Adrenal gland (tissue), 12 donors: ENCODE data around the gene ASCL3. TPM values are rescaled to one million over a fixed set of nuclear protein-coding genes. Genes with fewer than 3 reads are reported as not detected.
"Not testable (repeated sequence)": the region's sequence is repeated elsewhere in the genome, so short reads cannot be mapped to it uniquely, and the experiment has no call there.

Experiments
- DNase-seq, 7 donors: peaks; one replicate each; pipeline ENCODE4 v3.0.0-alpha.2; 2019 to 2020
- H3K27ac ChIP-seq, 5 donors: fragments of 200-600 bp; sonication (generic) in 4 of 5; 1 replicate in 3 of 5; 2 replicates in 2 of 5; pipeline versions ENCODE4 v1.5.1 to v1.8.0; 2016 to 2020; ENCODE audit warnings: mild to moderate bottlenecking in 1 of 5
- H3K27me3 ChIP-seq: fragments of 200-600 bp; 2 replicates; pipeline ENCODE4 v1.8.0; 2021
- H3K36me3 ChIP-seq, 2 donors: fragments of 200-600 bp; replicated peaks in 1 of 2; 1 replicate in 1 of 2; 2 replicates in 1 of 2; pipeline versions ENCODE4 v1.5.1 to v1.8.0; 2018 to 2022
- H3K4me1 ChIP-seq, 2 donors: fragments of 200-600 bp; replicated peaks in 1 of 2; 1 replicate in 1 of 2; 2 replicates in 1 of 2; pipeline versions ENCODE4 v1.5.1 to v1.8.0; 2018 to 2021
- H3K4me3 ChIP-seq, 4 donors: fragments of 200-600 bp; sonication (generic) in 3 of 4; one replicate each; pipeline ENCODE4 v1.5.1; 2016 to 2018
- H3K9me3 ChIP-seq, 3 donors: fragments of 200-600 bp; sonication (generic) in 1 of 3; replicated peaks in 1 of 3; 1 replicate in 2 of 3; 2 replicates in 1 of 3; pipeline versions ENCODE4 v1.5.1 to v1.8.0; 2016 to 2021
- CTCF ChIP-seq, 6 experiments: fragments of 450-650 bp in 4 of 6; fragments of 200-600 bp in 2 of 6; sonication (generic) in 1 of 6; IDR thresholded peaks; 1 replicate in 5 of 6; 2 replicates in 1 of 6; pipeline versions ENCODE4 v1.5.1 to v1.8.0; 2016 to 2021; ENCODE audit warnings: antibody characterized with exemption in 6 of 6, mild to moderate bottlenecking in 2 of 6, moderate library complexity in 1 of 6
- POLR2A ChIP-seq, 2 donors: fragments of 450-650 bp; IDR thresholded peaks; one replicate each; pipeline ENCODE4 v1.6.1; 2017; ENCODE audit warnings: antibody characterized with exemption in 2 of 2, mild to moderate bottlenecking in 2 of 2, moderate library complexity in 1 of 2
- WGBS, 4 donors: extraction: QIAGEN DNeasy Blood & Tissue Kit in 2 of 4; methylation state at CpG; one replicate each; pipeline versions ENCODE4 v1.1.5 to v1.1.7; 2013 to 2017; 5-methylcytosine and 5-hydroxymethylcytosine counted together
- intact Hi-C, 2 donors: fragments of 100-400 bp; cut with DNase I; formaldehyde crosslinking; loops; one replicate each; pipeline versions ENCODE4 v1.14.1 to v1.15.0; 2022 to 2023
- polyA plus RNA-seq, 3 donors: library from polyadenylated mRNA; stranded (reverse); fragments of 200-250 nt in 2 of 3; fragments of 350-450 nt in 1 of 3; fragmentation: Illumina TruSeq in 1 of 3; extraction: RNeasy Lipid Tissue Mini Kit (QIAGEN cat#74804) in 1 of 3; gene quantifications; one replicate each; pipeline ENCODE4 v1.2.3, GENCODE V29; 2013 to 2014
- total RNA-seq, 9 donors: library from RNA; depleted of rRNA in 4 of 9; stranded (reverse); fragments of >200 nt in 4 of 9; fragments of 120-200 nt in 1 of 9; fragmentation: NEBNext Ultra II Directional in 1 of 9; extraction: Animal tissue kit (Norgen Biotek cat#: 25700) in 1 of 9; gene quantifications; one replicate each; pipeline versions ENCODE4 v1.1.0 to v1.2.4, GENCODE V29; 2013 to 2023
- donor health status: healthy with polysubstance abuse.
- donor health status: Bipolar disorder and iron deficiency.
- donor health status: DM: yes; HTN: yes; CAD: no.
- donor health status: DM: no; HTN: no; CAD: no.
- donor health status: DM: no; HTN: no; CAD: no.
- donor health status: DM: yes; HTN: yes; CAD: no.

The ASCL3 gene
- total and polyA plus RNA-seq, 12 donors = not detected

DNA sequence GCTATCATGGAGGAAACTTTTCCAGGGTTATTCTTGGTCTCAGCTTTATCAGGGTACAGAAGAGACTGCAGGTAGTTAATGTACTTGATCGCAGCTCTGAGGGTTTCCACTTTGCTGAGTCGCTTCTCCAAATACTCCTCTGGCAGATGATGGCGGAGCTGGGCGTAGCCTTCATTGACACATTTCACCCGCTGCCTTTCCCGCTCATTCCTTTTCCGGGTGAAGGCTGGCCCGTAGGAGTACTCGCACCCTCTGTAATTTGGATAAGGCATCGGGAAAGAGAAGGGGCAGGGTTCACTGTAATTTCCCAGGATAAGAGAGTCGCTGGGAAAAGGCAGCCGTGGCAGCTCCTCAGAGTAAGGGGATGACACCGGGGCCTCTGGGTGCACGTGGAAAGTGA is 5.2 kb downstream of the ASCL3 start:
- WGBS, 4 donors = 85 to 93% (median 86%) methylated on average over 13 to 14 of the region's 14 CpGs
- no peak for TF ChIP-seq CTCF (IDR thresholded peaks at IDR 0.05)
- intact Hi-C loops = no loop called here
- no peaks in the 10 kb centered on the region for H3K27me3 ChIP-seq
- no peaks in the 10 kb centered on the region for H3K4me1 ChIP-seq
- H3K36me3 ChIP-seq = no peaks in the 10 kb centered on the region
- H3K27ac ChIP-seq = no peak overlapping the region
- no peak for DNase-seq
- no peak overlapping the region for H3K4me3 ChIP-seq
- H3K9me3 ChIP-seq = no peaks in the 10 kb centered on the region

DNA sequence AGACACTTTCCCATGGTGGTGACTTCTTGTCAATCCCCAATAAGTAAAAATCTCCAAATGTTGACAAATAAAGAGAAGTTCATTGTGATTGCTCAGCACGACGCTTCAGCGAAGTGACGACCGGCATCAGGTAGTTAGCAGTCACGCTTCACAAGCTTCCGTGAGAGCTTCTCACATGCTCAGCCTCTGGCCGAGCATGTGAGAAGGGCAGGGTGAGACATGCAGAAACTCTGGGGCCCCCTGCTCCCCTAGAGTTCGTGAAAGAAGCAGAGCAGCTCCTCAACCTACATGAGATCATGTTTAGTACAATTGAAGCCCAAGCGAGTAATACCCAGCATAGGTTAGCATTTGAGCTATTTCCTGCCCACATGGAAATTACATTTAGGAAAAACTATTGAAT is 5.7 kb downstream of the ASCL3 start:
- Histone ChIP-seq H3K27ac (no peak overlapping the region), H3K4me3 (no peak overlapping the region), H3K27me3 (no peaks in the 10 kb centered on the region), H3K4me1 (no peaks in the 10 kb centered on the region), H3K9me3 (no peaks in the 10 kb centered on the region), H3K36me3 (no peaks in the 10 kb centered on the region)
- WGBS, 4 donors = 90 to 94% (median 92%) methylated on average over 9 to 10 of the region's 10 CpGs
- TF ChIP-seq CTCF (IDR thresholded peaks at IDR 0.05) (no peak), POLR2A (IDR thresholded peaks at IDR 0.05) (no peak)
- intact Hi-C loops = no loop called here
- no peak for DNase-seq

DNA sequence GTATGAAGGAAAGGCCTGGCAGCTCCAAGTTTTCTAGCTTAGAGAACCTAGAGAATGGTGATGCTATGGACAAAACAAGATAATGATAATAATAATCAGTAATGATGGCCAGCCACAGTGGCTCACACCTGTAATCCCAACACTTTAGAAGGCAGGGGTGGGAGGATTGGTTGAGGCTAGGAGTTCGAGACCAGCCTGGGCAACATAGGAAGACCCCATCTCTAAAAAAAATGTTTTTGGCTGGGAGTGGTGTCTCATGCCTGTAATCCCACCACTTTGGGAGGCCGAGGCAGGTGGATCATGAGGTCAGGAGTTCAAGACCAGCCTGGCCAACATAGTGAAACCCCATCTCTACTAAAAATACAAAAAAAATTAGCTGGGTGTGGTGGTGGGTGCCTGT is 7.0 kb downstream of the ASCL3 start:
- intact Hi-C loops, H3K36me3 ChIP-seq, H3K4me1 ChIP-seq, H3K27ac ChIP-seq, H3K27me3 ChIP-seq, DNase-seq, H3K4me3 ChIP-seq, H3K9me3 ChIP-seq: not testable (repeated sequence)
- 75 to 90% (median 89%) methylated on average over 2 of the region's 2 CpGs for WGBS, 4 donors

- TF ChIP-seq POLR2A (IDR thresholded peaks at IDR 0.05) (no peak), CTCF (IDR thresholded peaks at IDR 0.05) (no peak)
These were observed 7.9 kb downstream of the ASCL3 start for GRCh38 chr11:8934742-8935488.

DNA sequence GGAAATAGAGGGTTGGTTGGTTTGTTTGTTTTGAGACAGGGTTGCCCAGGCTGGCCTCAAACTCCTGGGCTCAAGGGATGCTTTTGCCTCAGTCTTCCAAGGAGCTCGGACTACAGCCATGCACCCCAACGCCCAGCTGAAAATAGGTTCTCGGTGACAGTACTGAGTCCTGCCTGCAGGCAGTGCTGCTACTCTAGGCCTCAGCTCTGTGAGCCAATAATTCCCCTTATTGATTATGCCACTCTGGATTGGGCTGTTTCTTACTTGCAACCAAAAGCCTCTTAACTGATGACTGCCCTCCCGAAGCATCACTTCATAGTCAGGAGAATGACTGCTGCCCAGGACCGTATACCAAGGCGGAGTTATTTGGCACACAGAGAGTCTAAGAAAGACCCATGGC is 8.9 kb downstream of the ASCL3 start:
- Histone ChIP-seq H3K4me3 (no peak overlapping the region), H3K36me3 (no peaks in the 10 kb centered on the region), H3K9me3 (no peaks in the 10 kb centered on the region), H3K4me1 (no peaks in the 10 kb centered on the region), H3K27ac (no peak overlapping the region), H3K27me3 (no peaks in the 10 kb centered on the region)
- intact Hi-C loops = no loop called here
- TF ChIP-seq POLR2A (IDR thresholded peaks at IDR 0.05) = no peak
- TF ChIP-seq CTCF (IDR thresholded peaks at IDR 0.05) = no peak
- DNase-seq = no peak
- WGBS, 4 donors = 94 to 97% (median 95%) methylated on average over 5 to 6 of the region's 6 CpGs

More at GRCh38 chr11:8934742-8935488, 7.9 kb downstream of the ASCL3 start:
- Histone ChIP-seq H3K4me3 (no peak overlapping the region), H3K27me3 (no peaks in the 10 kb centered on the region), H3K9me3 (no peaks in the 10 kb centered on the region), H3K36me3 (no peaks in the 10 kb centered on the region), H3K27ac (no peak overlapping the region), H3K4me1 (no peaks in the 10 kb centered on the region)
- intact Hi-C loops = no loop called here
- peak in 4 of 7 donors; percentile 29 to 71 (median 53) for DNase-seq
- WGBS, 4 donors = 42 to 58% (median 50%) methylated on average over 14 of the region's 14 CpGs
